Hepatocyte (in vitro differentiated cells): ENCODE results near the gene SRD5A1. TPM values are rescaled to one million over a fixed set of nuclear protein-coding genes. Genes with fewer than 3 reads are reported as not detected.

Experiments used
- DNase-seq: peaks from one replicate; pipeline ENCODE4 v3.0.0-alpha.2; 2016; ENCODE audit warnings: low spot score
- H2AFZ ChIP-seq: fragments of 200-600 bp; sonication (generic); 2 replicates; pipeline ENCODE4 v1.6.0; 2016; ENCODE audit warnings: antibody characterized with exemption, mild to moderate bottlenecking
- H3K27ac ChIP-seq: fragments of 200-600 bp; sonication (generic); 2 replicates; pipeline ENCODE4 v1.5.1; 2016; ENCODE audit warnings: mild to moderate bottlenecking
- H3K27me3 ChIP-seq: fragments of 200-600 bp; sonication (generic); 2 replicates; pipeline ENCODE4 v1.6.1; 2016
- H3K36me3 ChIP-seq: fragments of 200-600 bp; sonication (generic); replicated peaks from 2 replicates; pipeline ENCODE4 v1.5.1; 2016; ENCODE audit warnings: low read depth; ENCODE audit not compliant: insufficient read depth
- H3K4me1 ChIP-seq: fragments of 200-600 bp; sonication (generic); 2 replicates; pipeline ENCODE4 v1.5.1; 2016; ENCODE audit warnings: mild to moderate bottlenecking, moderate library complexity; ENCODE audit not compliant: insufficient read depth
- H3K4me2 ChIP-seq: fragments of 200-600 bp; sonication (generic); 2 replicates; pipeline ENCODE4 v1.6.0; 2016
- H3K4me3 ChIP-seq: fragments of 200-600 bp; sonication (generic); 2 replicates; pipeline ENCODE4 v1.5.1; 2016; ENCODE audit warnings: mild to moderate bottlenecking
- H3K79me2 ChIP-seq: fragments of 200-600 bp; sonication (generic); 2 replicates; pipeline ENCODE4 v1.6.0; 2017; ENCODE audit warnings: mild to moderate bottlenecking
- H3K9me2 ChIP-seq: fragments of 200-600 bp; sonication (generic); replicated peaks from 2 replicates; pipeline ENCODE4 v1.6.0; 2017; ENCODE audit warnings: mild to moderate bottlenecking; ENCODE audit not compliant: insufficient read depth
- H3K9me3 ChIP-seq: fragments of 200-600 bp; sonication (generic); 2 replicates; pipeline ENCODE4 v1.5.1; 2016; ENCODE audit warnings: low read depth, mild to moderate bottlenecking
- H4K20me1 ChIP-seq: fragments of 200-600 bp; sonication (generic); 2 replicates; pipeline ENCODE4 v1.6.0; 2016; ENCODE audit warnings: mild to moderate bottlenecking; ENCODE audit not compliant: insufficient read depth, poor library complexity, severe bottlenecking
- CTCF ChIP-seq: fragments of 200-600 bp; sonication (generic); IDR thresholded peaks from 2 replicates; pipeline ENCODE4 v1.5.1; 2016; ENCODE audit warnings: antibody characterized with exemption, mild to moderate bottlenecking; ENCODE audit not compliant: poor library complexity
- EZH2 ChIP-seq: fragments of 200-600 bp; sonication (generic); IDR thresholded peaks from 2 replicates; pipeline ENCODE4 v1.6.1; 2016; ENCODE audit warnings: antibody characterized with exemption, mild to moderate bottlenecking, borderline replicate concordance
- EZH2phosphoT487 ChIP-seq: fragments of 200-600 bp; sonication (generic); IDR thresholded peaks from one replicate; pipeline ENCODE4 v1.6.1; 2018; ENCODE audit warnings: antibody characterized with exemption, mild to moderate bottlenecking, low read depth, moderate library complexity; ENCODE audit not compliant: unreplicated experiment, severe bottlenecking
- WGBS: methylation state at CpG from one replicate; pipeline ENCODE4 v1.1.6; 2016; ENCODE audit warnings: low lambda C conversion rate; ENCODE audit errors: missing lambda C conversion rate; 5-methylcytosine and 5-hydroxymethylcytosine counted together
- polyA plus RNA-seq: library from polyadenylated mRNA; unstranded; fragments of >200 nt; fragmentation: Nextera tagmentation; extraction: Ambion mirVana; gene quantifications from 2 replicates; pipeline ENCODE4 v1.2.1, GENCODE V29; 2016
- total RNA-seq: library from RNA; depleted of rRNA; stranded (reverse); fragments of >200 nt; gene quantifications from 2 replicates; pipeline ENCODE4 v1.2.3, GENCODE V29; 2014

Gene SRD5A1
- 12.1 and 19.9 TPM in 2 replicates for total RNA-seq
- polyA plus RNA-seq: 6.7 and 8.6 TPM in 2 replicates

GRCh38 chr5:6632888-6633468 lies at the start of gene SRD5A1, which contains the start of gene NSUN2:
Gene SRD5A1 (plus strand): TSS chr5:6633440. CDS start chr5:6633577, 137 bp downstream.
Gene NSUN2 (minus strand): TSS chr5:6633044. CDS start chr5:6632979, 65 bp downstream.
- Histone ChIP-seq H3K79me2 (peaks cover 61% of the 10 kb centered on the region), H2AFZ (peak within 1 kb of the TSS; percentile 30), H3K4me2 (peak within 1 kb of the TSS; percentile 99), H3K4me3 (peak within 1 kb of the TSS; percentile 76), H3K4me1 (peaks cover 8% of the 10 kb centered on the region), H3K27ac (peak within 1 kb of the TSS; percentile 97), H3K36me3 (no peaks in the 10 kb centered on the region), H4K20me1 (peaks cover 10% of the 10 kb centered on the region), H3K27me3 (no peaks in the 10 kb centered on the region), H3K9me2 (no peaks in the 10 kb centered on the region), H3K9me3 (no peaks in the 10 kb centered on the region)
- DNase-seq: peak; percentile 97
- WGBS: 3% methylated on average over 42 of the region's 66 CpGs
- TF ChIP-seq EZH2 (no peak), EZH2phosphoT487 (no peak), CTCF (no peak)

GRCh38 chr5:6584101-6584645 lies 49.1 kb upstream of the SRD5A1 start:
- peaks cover 57% of the 10 kb centered on the region for H3K27me3 ChIP-seq
- no peaks in the 10 kb centered on the region for H3K79me2 ChIP-seq
- no peak for DNase-seq
- WGBS: 95% methylated on average over 6 of the region's 6 CpGs
- H2AFZ ChIP-seq: no peak overlapping the region
- no peaks in the 10 kb centered on the region for H3K36me3 ChIP-seq
- no peaks in the 10 kb centered on the region for H3K9me3 ChIP-seq
- TF ChIP-seq EZH2: no peak
- no peak for TF ChIP-seq EZH2phosphoT487
- no peak for TF ChIP-seq CTCF
- no peak overlapping the region for H3K4me3 ChIP-seq
- no peak overlapping the region for H3K4me2 ChIP-seq
- H3K27ac ChIP-seq: no peak overlapping the region
- H4K20me1 ChIP-seq: no peaks in the 10 kb centered on the region
- H3K9me2 ChIP-seq: no peaks in the 10 kb centered on the region
- no peaks in the 10 kb centered on the region for H3K4me1 ChIP-seq

- no peak overlapping the region for H3K27ac ChIP-seq
- no peaks in the 10 kb centered on the region for H3K79me2 ChIP-seq
- peaks cover 52% of the 10 kb centered on the region for H3K27me3 ChIP-seq
- 88% methylated on average over 8 of the region's 8 CpGs for WGBS
- TF ChIP-seq EZH2 (no peak), EZH2phosphoT487 (no peak), CTCF (no peak)
- no peaks in the 10 kb centered on the region for H4K20me1 ChIP-seq
- no peak for DNase-seq
- no peaks in the 10 kb centered on the region for H3K4me1 ChIP-seq
- H3K9me3 ChIP-seq: no peaks in the 10 kb centered on the region
- no peak overlapping the region for H3K4me2 ChIP-seq
- no peaks in the 10 kb centered on the region for H3K9me2 ChIP-seq
- no peaks in the 10 kb centered on the region for H3K36me3 ChIP-seq
- H3K4me3 ChIP-seq: no peak overlapping the region
- H2AFZ ChIP-seq: no peak overlapping the region
Measured at GRCh38 chr5:6584727-6585126, 48.5 kb upstream of the SRD5A1 start.
